Small intestine (tissue), 7 donors: ENCODE results near the gene IL17RB. TPM values are rescaled to one million over a fixed set of nuclear protein-coding genes. Genes with fewer than 3 reads are reported as not detected.

Experiments
- DNase-seq, 2 donors: peaks; one replicate each; pipeline versions ENCODE4 v3.0.0 to v3.0.0-alpha.2; 2013
- FAIRE-seq: peaks from 2 replicates; lab custom pipeline; 2012; peaks lifted over from hg19 to GRCh38; lab: Jason Lieb, UNC
- H3K27ac ChIP-seq, 3 donors: one replicate each; pipeline ENCODE4 v1.5.1; 2013; ENCODE audit warnings: low read length in 2 of 3, mild to moderate bottlenecking in 2 of 3, control low read depth in 1 of 3, inconsistent platforms in 1 of 3, low read depth in 1 of 3, moderate library complexity in 1 of 3
- H3K27me3 ChIP-seq, 3 donors: one replicate each; pipeline ENCODE4 v1.6.1; 2013; ENCODE audit warnings: low read length in 3 of 3, inconsistent platforms in 1 of 3; ENCODE audit not compliant: control insufficient read depth in 3 of 3, insufficient read depth in 3 of 3
- H3K36me3 ChIP-seq, 3 donors: one replicate each; pipeline ENCODE4 v1.6.1; 2013; ENCODE audit warnings: low read length in 3 of 3, inconsistent platforms in 1 of 3, low read depth in 1 of 3, mild to moderate bottlenecking in 1 of 3, moderate library complexity in 1 of 3; ENCODE audit not compliant: control insufficient read depth in 3 of 3, insufficient read depth in 2 of 3
- H3K4me1 ChIP-seq, 3 donors: one replicate each; pipeline ENCODE4 v1.6.1; 2013; ENCODE audit warnings: low read length in 2 of 3, inconsistent platforms in 1 of 3, low read depth in 1 of 3, mild to moderate bottlenecking in 1 of 3, moderate library complexity in 1 of 3; ENCODE audit not compliant: control insufficient read depth in 3 of 3, insufficient read depth in 2 of 3
- H3K4me3 ChIP-seq, 3 donors: one replicate each; pipeline ENCODE4 v1.5.1; 2013; ENCODE audit warnings: low read length in 3 of 3, control low read depth in 1 of 3, inconsistent platforms in 1 of 3, low read depth in 1 of 3, mild to moderate bottlenecking in 1 of 3, moderate library complexity in 1 of 3
- H3K9me3 ChIP-seq, 2 donors: one replicate each; pipeline ENCODE4 v1.6.1; 2013; ENCODE audit warnings: low read depth in 1 of 2, low read length in 1 of 2; ENCODE audit not compliant: control insufficient read depth in 2 of 2, insufficient read depth in 1 of 2
- WGBS, 3 donors: extraction: QIAGEN DNeasy Blood & Tissue Kit; methylation state at CpG; one replicate each; pipeline ENCODE4 v1.1.7; 2013; 5-methylcytosine and 5-hydroxymethylcytosine counted together
- polyA plus RNA-seq, 4 donors: library from polyadenylated mRNA; stranded (reverse) in 3 of 4; unstranded in 1 of 4; fragments of 200-250 nt in 3 of 4; fragments of 120-200 nt in 1 of 4; gene quantifications; one replicate each; pipeline versions ENCODE4 v1.2.1 to v1.2.3, GENCODE V29; 2013
- donor health status: healthy with polysubstance abuse.
- donor health status: control.
- donor health status: control.
- donor health status: Bipolar disorder and iron deficiency.
- donor health status: healthy.

The IL17RB gene
- polyA plus RNA-seq, 4 donors, result 2.4 to 14.7 (median 9.8) TPM

- peaks cover 0 to 54% (median 0%) of the 10 kb centered on the region in 3 donors for H3K36me3 ChIP-seq
- peaks cover 0 to 20% (median 0%) of the 10 kb centered on the region in 3 donors for H3K4me1 ChIP-seq
- DNase-seq (no peak), FAIRE-seq (no peak)
- H3K27ac ChIP-seq, result no peak overlapping the region
- 86 to 92% (median 91%) methylated on average over 12 of the region's 12 CpGs for WGBS, 3 donors
- H3K9me3 ChIP-seq, result no peaks in the 10 kb centered on the region
- H3K27me3 ChIP-seq, result no peaks in the 10 kb centered on the region
- H3K4me3 ChIP-seq, result no peak overlapping the region
These were observed 37.1 kb upstream of the IL17RB start for GRCh38 chr3:53809267-53809666.

- WGBS, 3 donors, result 90 to 95% (median 90%) methylated on average over 28 of the region's 28 CpGs
- FAIRE-seq (no peak), DNase-seq (no peak)
- peaks cover 0 to 53% (median 0%) of the 10 kb centered on the region in 3 donors for H3K36me3 ChIP-seq
- H3K4me1 ChIP-seq, result peaks cover 0 to 20% (median 0%) of the 10 kb centered on the region in 3 donors
- no peak overlapping the region for H3K27ac ChIP-seq
- H3K27me3 ChIP-seq, result no peaks in the 10 kb centered on the region
- no peak overlapping the region for H3K4me3 ChIP-seq
- no peaks in the 10 kb centered on the region for H3K9me3 ChIP-seq
These were observed 36.5 kb upstream of the IL17RB start for GRCh38 chr3:53809764-53810400.

GRCh38 chr3:53811143-53811927 is 35.0 kb upstream of the IL17RB start:
- Histone ChIP-seq H3K27me3 (no peaks in the 10 kb centered on the region), H3K36me3 (peaks cover 0 to 56% (median 0%) of the 10 kb centered on the region in 3 donors), H3K4me3 (no peak overlapping the region), H3K27ac (no peak overlapping the region), H3K4me1 (peaks cover 0 to 17% (median 0%) of the 10 kb centered on the region in 3 donors), H3K9me3 (no peaks in the 10 kb centered on the region)
- FAIRE-seq, result no peak
- WGBS, 3 donors, result 91 to 92% (median 91%) methylated on average over 24 of the region's 24 CpGs
- no peak for DNase-seq

GRCh38 chr3:53812434-53812833 is 33.9 kb upstream of the IL17RB start:
- WGBS, 3 donors, result 73 to 86% (median 84%) methylated on average over 4 of the region's 4 CpGs
- no peak overlapping the region for H3K27ac ChIP-seq
- H3K4me1 ChIP-seq, result peaks cover 0 to 6% (median 0%) of the 10 kb centered on the region in 3 donors
- H3K9me3 ChIP-seq, result no peaks in the 10 kb centered on the region
- FAIRE-seq (no peak), DNase-seq (no peak)
- H3K36me3 ChIP-seq, result peaks cover 0 to 66% (median 0%) of the 10 kb centered on the region in 3 donors
- H3K4me3 ChIP-seq, result no peak overlapping the region
- H3K27me3 ChIP-seq, result no peaks in the 10 kb centered on the region

GRCh38 chr3:53813229-53813628 is 33.1 kb upstream of the IL17RB start:
- peaks cover 0 to 2% (median 0%) of the 10 kb centered on the region in 3 donors for H3K4me1 ChIP-seq
- FAIRE-seq (no peak), DNase-seq (no peak)
- H3K4me3 ChIP-seq, result no peak overlapping the region
- 92 to 94% (median 94%) methylated on average over 5 of the region's 5 CpGs for WGBS, 3 donors
- peaks cover 0 to 73% (median under 1%) of the 10 kb centered on the region in 3 donors for H3K36me3 ChIP-seq
- H3K27me3 ChIP-seq, result no peaks in the 10 kb centered on the region
- H3K27ac ChIP-seq, result no peak overlapping the region
- no peaks in the 10 kb centered on the region for H3K9me3 ChIP-seq

- peaks cover 0 to 74% (median 3%) of the 10 kb centered on the region in 3 donors for H3K36me3 ChIP-seq
- DNase-seq (no peak), FAIRE-seq (no peak)
- no peaks in the 10 kb centered on the region for H3K9me3 ChIP-seq
- H3K27ac ChIP-seq, result no peak overlapping the region
- H3K4me1 ChIP-seq, result peaks cover 0 to 5% (median 0%) of the 10 kb centered on the region in 3 donors
- H3K4me3 ChIP-seq, result no peak overlapping the region
- WGBS, 3 donors, result 80 to 88% (median 82%) methylated on average over 10 of the region's 10 CpGs
- no peaks in the 10 kb centered on the region for H3K27me3 ChIP-seq
These were observed 32.5 kb upstream of the IL17RB start for GRCh38 chr3:53813876-53814275.

- H3K4me1 ChIP-seq, result peaks cover 0 to 5% (median 0%) of the 10 kb centered on the region in 3 donors
- WGBS, 3 donors, result 82 to 94% (median 93%) methylated on average over 4 of the region's 4 CpGs
- H3K27ac ChIP-seq, result no peak overlapping the region
- H3K27me3 ChIP-seq, result no peaks in the 10 kb centered on the region
- DNase-seq (no peak), FAIRE-seq (no peak)
- H3K36me3 ChIP-seq, result peaks cover 0 to 74% (median 3%) of the 10 kb centered on the region in 3 donors
- no peak overlapping the region for H3K4me3 ChIP-seq
- H3K9me3 ChIP-seq, result no peaks in the 10 kb centered on the region
These were observed 31.3 kb upstream of the IL17RB start for GRCh38 chr3:53815067-53815466.

GRCh38 chr3:53815651-53816050 is 30.7 kb upstream of the IL17RB start:
- Histone ChIP-seq H3K9me3 (no peaks in the 10 kb centered on the region), H3K4me3 (no peak overlapping the region), H3K36me3 (peaks cover 0 to 77% (median 3%) of the 10 kb centered on the region in 3 donors), H3K4me1 (peaks cover 0 to 5% (median 0%) of the 10 kb centered on the region in 3 donors), H3K27ac (no peak overlapping the region), H3K27me3 (no peaks in the 10 kb centered on the region)
- DNase-seq, result no peak
- WGBS, 3 donors, result 92 to 95% (median 94%) methylated on average over 7 of the region's 7 CpGs
- no peak for FAIRE-seq
